Panc1 (cell line): Measurements from ENCODE around the gene MAGI2.

Experiments
- POLR2AphosphoS5 ChIP-seq: IDR thresholded peaks from 2 replicates; pipeline ENCODE4 v1.6.1; 2012; ENCODE audit warnings: mild to moderate bottlenecking, low read depth, low read length, moderate library complexity
- SIN3A ChIP-seq: IDR thresholded peaks from 2 replicates; pipeline ENCODE4 v1.6.1; 2012; ENCODE audit warnings: low read depth, mild to moderate bottlenecking, low read length, moderate library complexity, borderline replicate concordance; ENCODE audit not compliant: insufficient read depth
- TF ChIP-seq, protein P1 (sequence below): fragments of 450-650 bp; IDR thresholded peaks from 2 replicates; pipeline ENCODE4 v1.5.1; 2017; ENCODE audit warnings: mild to moderate bottlenecking
- TF ChIP-seq, protein P2 (sequence below), 2 experiments: IDR thresholded peaks; 2 replicates each; pipeline ENCODE4 v1.6.1; 2011 to 2012; ENCODE audit warnings: low read depth in 2 of 2, control low read depth in 1 of 2, low read length in 1 of 2, mild to moderate bottlenecking in 1 of 2, moderate library complexity in 1 of 2; ENCODE audit not compliant: insufficient read depth in 1 of 2

DNA sequence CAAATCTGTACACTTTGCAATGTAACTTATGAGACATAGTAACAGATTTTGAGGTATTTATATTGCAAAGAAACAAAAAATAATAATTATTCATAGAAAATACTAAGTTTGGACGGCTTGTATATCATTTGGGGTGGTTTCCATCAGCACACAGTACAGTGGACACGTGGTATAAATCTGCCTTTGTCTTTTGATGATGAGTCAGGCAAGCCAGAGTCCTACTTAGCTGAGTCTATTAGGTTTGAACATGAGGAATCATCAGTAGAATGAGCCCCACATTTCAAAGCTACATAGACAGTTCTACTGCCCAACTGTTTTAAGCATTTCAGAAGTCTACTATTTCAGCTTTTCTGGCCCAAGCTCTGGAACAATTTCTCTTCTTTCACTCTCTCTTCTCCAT is 851.7 kb downstream of the MAGI2 start:
- TF ChIP-seq, protein P1, sequence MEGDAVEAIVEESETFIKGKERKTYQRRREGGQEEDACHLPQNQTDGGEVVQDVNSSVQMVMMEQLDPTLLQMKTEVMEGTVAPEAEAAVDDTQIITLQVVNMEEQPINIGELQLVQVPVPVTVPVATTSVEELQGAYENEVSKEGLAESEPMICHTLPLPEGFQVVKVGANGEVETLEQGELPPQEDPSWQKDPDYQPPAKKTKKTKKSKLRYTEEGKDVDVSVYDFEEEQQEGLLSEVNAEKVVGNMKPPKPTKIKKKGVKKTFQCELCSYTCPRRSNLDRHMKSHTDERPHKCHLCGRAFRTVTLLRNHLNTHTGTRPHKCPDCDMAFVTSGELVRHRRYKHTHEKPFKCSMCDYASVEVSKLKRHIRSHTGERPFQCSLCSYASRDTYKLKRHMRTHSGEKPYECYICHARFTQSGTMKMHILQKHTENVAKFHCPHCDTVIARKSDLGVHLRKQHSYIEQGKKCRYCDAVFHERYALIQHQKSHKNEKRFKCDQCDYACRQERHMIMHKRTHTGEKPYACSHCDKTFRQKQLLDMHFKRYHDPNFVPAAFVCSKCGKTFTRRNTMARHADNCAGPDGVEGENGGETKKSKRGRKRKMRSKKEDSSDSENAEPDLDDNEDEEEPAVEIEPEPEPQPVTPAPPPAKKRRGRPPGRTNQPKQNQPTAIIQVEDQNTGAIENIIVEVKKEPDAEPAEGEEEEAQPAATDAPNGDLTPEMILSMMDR, result no peak
- TF ChIP-seq POLR2AphosphoS5, result no peak
- TF ChIP-seq, protein P2, sequence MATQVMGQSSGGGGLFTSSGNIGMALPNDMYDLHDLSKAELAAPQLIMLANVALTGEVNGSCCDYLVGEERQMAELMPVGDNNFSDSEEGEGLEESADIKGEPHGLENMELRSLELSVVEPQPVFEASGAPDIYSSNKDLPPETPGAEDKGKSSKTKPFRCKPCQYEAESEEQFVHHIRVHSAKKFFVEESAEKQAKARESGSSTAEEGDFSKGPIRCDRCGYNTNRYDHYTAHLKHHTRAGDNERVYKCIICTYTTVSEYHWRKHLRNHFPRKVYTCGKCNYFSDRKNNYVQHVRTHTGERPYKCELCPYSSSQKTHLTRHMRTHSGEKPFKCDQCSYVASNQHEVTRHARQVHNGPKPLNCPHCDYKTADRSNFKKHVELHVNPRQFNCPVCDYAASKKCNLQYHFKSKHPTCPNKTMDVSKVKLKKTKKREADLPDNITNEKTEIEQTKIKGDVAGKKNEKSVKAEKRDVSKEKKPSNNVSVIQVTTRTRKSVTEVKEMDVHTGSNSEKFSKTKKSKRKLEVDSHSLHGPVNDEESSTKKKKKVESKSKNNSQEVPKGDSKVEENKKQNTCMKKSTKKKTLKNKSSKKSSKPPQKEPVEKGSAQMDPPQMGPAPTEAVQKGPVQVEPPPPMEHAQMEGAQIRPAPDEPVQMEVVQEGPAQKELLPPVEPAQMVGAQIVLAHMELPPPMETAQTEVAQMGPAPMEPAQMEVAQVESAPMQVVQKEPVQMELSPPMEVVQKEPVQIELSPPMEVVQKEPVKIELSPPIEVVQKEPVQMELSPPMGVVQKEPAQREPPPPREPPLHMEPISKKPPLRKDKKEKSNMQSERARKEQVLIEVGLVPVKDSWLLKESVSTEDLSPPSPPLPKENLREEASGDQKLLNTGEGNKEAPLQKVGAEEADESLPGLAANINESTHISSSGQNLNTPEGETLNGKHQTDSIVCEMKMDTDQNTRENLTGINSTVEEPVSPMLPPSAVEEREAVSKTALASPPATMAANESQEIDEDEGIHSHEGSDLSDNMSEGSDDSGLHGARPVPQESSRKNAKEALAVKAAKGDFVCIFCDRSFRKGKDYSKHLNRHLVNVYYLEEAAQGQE (IDR thresholded peaks at IDR 0.05; ENCODE audit: insufficient read depth in 1 of 2, low read depth in 2 of 2, low read length in 1 of 2), result no peak
- TF ChIP-seq SIN3A, result no peak
